ENCODE results near the gene MEI1.

MEI1 gene

DNA sequence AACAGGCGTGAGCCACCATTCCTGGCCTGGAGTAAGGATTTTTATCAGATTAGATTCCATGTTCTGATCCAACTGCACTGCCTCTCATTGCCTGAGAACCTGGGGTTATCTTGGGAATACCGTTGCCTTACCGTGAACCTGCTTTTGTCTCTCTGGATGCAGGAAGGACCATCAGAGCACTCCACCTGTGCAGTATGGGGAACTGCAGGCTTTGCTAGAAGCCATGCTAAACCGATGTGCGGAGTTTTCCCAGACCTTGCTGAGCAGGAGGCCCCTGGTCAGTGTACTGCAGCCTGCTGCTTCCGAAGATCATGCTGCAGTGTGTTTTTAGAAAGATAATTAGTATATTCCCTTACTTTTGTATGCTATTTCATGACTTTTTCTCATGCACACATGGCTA is 43.6 kb downstream of the MEI1 start:
- DNase-seq (ENCODE audit: low read depth in 2 of 2, low spot score in 1 of 2): no peak

GRCh38 chr22:41745968-41746367 is 46.7 kb downstream of the MEI1 start:
- DNase-seq (ENCODE audit: low read depth in 2 of 2, low spot score in 1 of 2): no peak

- DNase-seq (ENCODE audit: low read depth in 2 of 2, low spot score in 1 of 2): peak; percentile 8 to 10
Measured at GRCh38 chr22:41746567-41747400, 47.5 kb downstream of the MEI1 start.

GRCh38 chr22:41752011-41752970 is 53.0 kb downstream of the MEI1 start:
- no peak for DNase-seq (ENCODE audit: low read depth in 2 of 2, low spot score in 1 of 2)

DNA sequence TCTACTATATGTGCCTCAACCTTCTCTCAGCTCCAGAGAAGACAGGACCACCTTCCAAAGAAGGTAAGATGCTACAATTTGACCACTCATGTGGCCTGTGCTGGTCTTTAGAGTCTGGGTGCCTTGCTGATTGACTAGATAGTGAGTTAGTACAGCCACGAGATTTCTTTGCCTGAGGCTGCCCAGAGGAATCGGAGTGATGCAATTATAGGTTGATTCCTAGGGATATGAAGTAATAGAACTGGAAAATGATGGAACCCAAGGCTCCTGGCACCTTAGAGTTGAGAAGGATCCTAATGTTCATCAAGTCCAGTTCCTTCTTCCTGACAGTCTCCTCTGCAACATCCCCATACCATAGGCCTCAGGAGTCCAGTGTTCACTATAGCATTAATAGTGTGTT is 54.7 kb downstream of the MEI1 start:
- DNase-seq (ENCODE audit: low read depth in 2 of 2, low spot score in 1 of 2): no peak

DNA sequence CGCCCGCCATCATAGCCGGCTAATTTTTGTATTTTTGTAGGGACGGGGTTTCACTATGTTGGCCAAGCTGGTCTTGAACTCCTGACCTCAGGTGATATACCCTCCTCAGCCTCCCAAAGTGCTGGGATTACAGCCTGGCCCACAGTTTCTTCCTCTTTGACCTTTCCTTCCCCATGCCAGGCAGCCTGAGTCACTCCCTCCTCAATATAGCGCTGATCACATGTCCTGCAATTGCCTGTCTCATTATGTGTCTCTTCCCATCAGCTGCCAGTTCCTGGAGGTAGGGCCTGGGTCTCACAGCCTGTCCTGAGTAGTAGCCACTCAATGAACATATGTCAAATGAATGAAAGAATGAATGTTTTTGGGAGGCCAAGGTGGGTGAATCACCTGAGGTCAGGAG is 58.2 kb downstream of the MEI1 start:
- DNase-seq (ENCODE audit: low read depth in 2 of 2, low spot score in 1 of 2): no peak

- DNase-seq (ENCODE audit: low read depth in 2 of 2, low spot score in 1 of 2): no peak
Measured at GRCh38 chr22:41758231-41758630, 58.9 kb downstream of the MEI1 start.

DNA sequence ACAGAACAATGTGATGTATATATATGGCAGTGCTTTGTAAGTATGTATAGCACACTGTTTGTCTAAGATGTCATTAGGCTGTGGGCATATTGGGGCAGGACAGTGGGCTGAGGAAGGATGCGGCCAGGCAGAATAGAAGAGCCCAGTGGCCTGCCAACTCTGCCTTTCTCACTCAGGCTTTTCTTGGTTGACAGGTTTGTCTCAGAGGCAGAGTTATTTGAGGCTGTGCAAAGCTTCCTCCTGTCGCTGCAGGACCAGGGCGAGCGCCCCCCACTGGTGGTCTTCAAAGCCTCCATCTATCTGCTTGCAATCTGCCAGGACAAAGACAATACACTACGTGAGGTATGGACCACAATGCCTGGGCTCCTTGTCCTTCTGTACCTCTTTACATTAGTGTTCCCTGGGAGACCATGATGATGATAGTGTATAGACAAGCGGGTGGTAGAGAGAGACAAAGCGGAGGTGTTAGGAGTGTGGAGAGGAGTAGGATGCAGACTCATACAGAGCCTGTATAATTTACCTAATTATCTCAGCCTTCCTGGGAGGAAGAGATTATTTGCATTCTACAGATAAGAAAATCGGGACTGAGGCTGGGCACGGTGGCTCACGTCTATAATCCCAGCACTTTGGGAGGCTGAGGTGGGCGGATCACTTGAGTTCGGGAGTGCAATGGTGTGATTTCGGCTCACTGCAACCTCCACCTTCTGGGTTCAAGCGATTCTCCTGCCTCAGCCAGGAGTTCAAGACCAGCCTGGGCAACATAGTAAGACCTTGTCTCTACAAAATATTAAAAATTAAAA is 63.9 kb downstream of the MEI1 start:
- no peak for DNase-seq (ENCODE audit: low read depth in 2 of 2, low spot score in 1 of 2)

DNA sequence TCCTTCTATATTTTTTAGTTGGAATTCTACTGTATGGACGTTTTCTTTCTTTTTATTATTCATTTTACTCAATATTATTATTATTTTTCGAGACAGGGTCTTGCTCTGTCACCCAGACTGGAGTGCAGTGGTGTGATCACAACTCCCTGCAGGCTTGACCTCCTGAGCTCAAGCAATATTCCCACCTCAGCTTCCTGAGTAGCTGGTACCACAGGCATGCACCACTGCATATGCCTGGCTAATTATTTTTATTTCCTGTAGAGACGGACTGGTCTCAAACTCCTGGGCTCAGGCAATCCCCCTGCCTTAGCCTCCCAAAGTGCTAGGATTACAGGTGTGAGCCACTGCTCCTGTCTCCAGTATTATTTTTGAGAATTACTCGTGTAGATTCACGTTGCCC is 67.2 kb downstream of the MEI1 start:
- no peak for DNase-seq (ENCODE audit: low read depth in 2 of 2, low spot score in 1 of 2)

DNA sequence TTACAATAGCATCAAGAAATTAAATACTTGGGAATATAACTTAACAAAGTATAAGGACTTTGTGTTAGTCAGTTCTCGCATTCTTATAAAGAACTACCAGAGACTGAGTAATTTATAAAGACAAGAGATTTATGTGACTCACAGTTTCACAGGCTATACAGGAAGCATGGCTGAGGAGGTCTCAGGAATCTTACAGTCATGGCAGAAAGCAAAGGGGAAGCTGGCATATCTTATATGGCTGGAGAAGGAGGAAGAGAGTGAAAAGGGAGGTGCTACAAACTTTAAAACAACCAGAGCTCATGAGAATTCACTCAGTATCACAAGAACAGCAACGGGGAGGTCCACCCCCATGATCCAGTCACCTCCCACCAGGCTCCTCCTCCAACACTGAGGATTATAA is 69.1 kb downstream of the MEI1 start:
- DNase-seq (ENCODE audit: low read depth in 2 of 2, low spot score in 1 of 2): no peak

GRCh38 chr22:41770715-41771468 is 71.6 kb downstream of the MEI1 start:
- DNase-seq (ENCODE audit: low read depth in 2 of 2, low spot score in 1 of 2): no peak

- DNase-seq (ENCODE audit: low read depth in 2 of 2, low spot score in 1 of 2): no peak
Measured at GRCh38 chr22:41772198-41772597, 72.9 kb downstream of the MEI1 start.

- no peak for DNase-seq (ENCODE audit: low read depth in 2 of 2, low spot score in 1 of 2)
Measured at GRCh38 chr22:41772645-41773044, 73.3 kb downstream of the MEI1 start.

DNA sequence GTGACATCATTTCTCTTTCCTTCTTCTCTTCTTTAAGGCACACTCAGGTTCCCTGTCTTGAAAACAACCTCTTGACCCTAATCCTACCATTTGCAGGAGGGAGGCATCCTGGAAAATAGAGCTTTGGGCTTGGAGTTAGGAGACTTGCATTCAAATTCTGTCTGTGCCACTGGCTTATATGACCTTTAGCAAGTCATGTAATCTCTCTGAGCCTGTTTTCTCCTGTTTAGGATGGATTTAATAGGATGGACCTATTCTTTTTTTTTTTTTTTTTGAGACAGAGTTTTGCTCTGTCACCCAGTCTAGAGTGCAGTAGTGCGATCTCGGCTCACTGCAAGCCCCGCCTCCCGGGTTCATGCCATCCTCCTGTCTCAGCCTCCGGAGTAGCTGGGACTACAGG is 76.0 kb downstream of the MEI1 start:
- DNase-seq (ENCODE audit: low read depth in 2 of 2, low spot score in 1 of 2): no peak

- DNase-seq (ENCODE audit: low read depth in 2 of 2, low spot score in 1 of 2): no peak
Measured at GRCh38 chr22:41775976-41776375, 76.7 kb downstream of the MEI1 start.

GRCh38 chr22:41776381-41776780 is 77.1 kb downstream of the MEI1 start:
- DNase-seq (ENCODE audit: low read depth in 2 of 2, low spot score in 1 of 2): no peak

- DNase-seq (ENCODE audit: low read depth in 2 of 2, low spot score in 1 of 2): no peak
Measured at GRCh38 chr22:41777749-41778425, 78.6 kb downstream of the MEI1 start.

GRCh38 chr22:41779929-41780505 is 80.7 kb downstream of the MEI1 start:
- no peak for DNase-seq (ENCODE audit: low read depth in 2 of 2, low spot score in 1 of 2)

- peak; percentile 65 to 74 for DNase-seq (ENCODE audit: low read depth in 2 of 2, low spot score in 1 of 2)
Measured at GRCh38 chr22:41780746-41781505, 81.6 kb downstream of the MEI1 start.

Data from stimulated activated CD8-positive, alpha-beta memory T cell treated with anti-CD3 and anti-CD28 coated beads, Interleukin-4, amount 100 ng/mL, for 4 hours (primary cell).